Activated CD4-positive, alpha-beta T cell treated with anti-CD3 and anti-CD28 coated beads, Interleukin-2, amount 10 ng/mL, durations not matched to agents 24 days and 14 days (primary cell): ENCODE results near the gene ZNF831. TPM values are rescaled to one million over a fixed set of nuclear protein-coding genes. Genes with fewer than 3 reads are reported as not detected.
A peak's percentile ranks its signal among the peaks of the same experiment; 100 is the strongest.

Source experiments
- DNase-seq: peaks from one replicate; pipeline ENCODE4 v3.0.0; 2022
- H3K27ac Mint-ChIP-seq: one replicate; pipeline ENCODE4 v1.8.0; 2022; ENCODE audit warnings: mild to moderate bottlenecking, mixed read lengths
- H3K27me3 Mint-ChIP-seq: one replicate; pipeline ENCODE4 v1.8.0; 2022; ENCODE audit warnings: mixed read lengths
- H3K36me3 Mint-ChIP-seq: one replicate; pipeline ENCODE4 v1.8.0; 2022; ENCODE audit warnings: low read depth, mild to moderate bottlenecking, mixed read lengths
- H3K4me1 Mint-ChIP-seq: one replicate; pipeline ENCODE4 v1.8.0; 2021; ENCODE audit warnings: mixed read lengths
- H3K4me3 Mint-ChIP-seq: one replicate; pipeline ENCODE4 v1.8.0; 2022; ENCODE audit warnings: mild to moderate bottlenecking, moderate library complexity, mixed read lengths
- H3K9me3 Mint-ChIP-seq: one replicate; pipeline ENCODE4 v1.8.0; 2021; ENCODE audit warnings: mixed read lengths
- intact Hi-C: fragments of 100-400 bp; cut with micrococcal nuclease; formaldehyde crosslinking; loops from one replicate; pipeline ENCODE4 v1.15.1; 2023
- total RNA-seq: library from RNA; stranded (reverse); gene quantifications from 2 replicates; pipeline ENCODE4 v1.2.3, GENCODE V29; 2022

ZNF831 gene
- total RNA-seq, 1 donor from 2014 or later, result 3.1 TPM

GRCh38 chr20:59154317-59155013, 9.2 kb upstream of the ZNF831 start:
- no peak for DNase-seq
- Mint-ChIP-seq H3K27me3 (no peaks in the 10 kb centered on the region), H3K4me3 (no peak overlapping the region), H3K27ac (no peak overlapping the region), H3K36me3 (peaks cover 2% of the 10 kb centered on the region), H3K4me1 (peaks cover 56% of the 10 kb centered on the region), H3K9me3 (no peaks in the 10 kb centered on the region)
- intact Hi-C loops, result loop anchor here (5.0 kb wide), 1 partner anchor 122 kb away; the partner anchor contains the start of gene ATP5F1E

- H3K9me3 Mint-ChIP-seq, result no peaks in the 10 kb centered on the region
- peak overlapping the region; percentile 77 for H3K27ac Mint-ChIP-seq
- intact Hi-C loops, result no loop called here
- peaks cover 60% of the 10 kb centered on the region for H3K4me1 Mint-ChIP-seq
- no peak for DNase-seq
- no peak overlapping the region for H3K4me3 Mint-ChIP-seq
- no peaks in the 10 kb centered on the region for H3K36me3 Mint-ChIP-seq
- H3K27me3 Mint-ChIP-seq, result no peaks in the 10 kb centered on the region
These were observed 6.6 kb upstream of the ZNF831 start for GRCh38 chr20:59157064-59157463.

GRCh38 chr20:59157531-59157930, 6.1 kb upstream of the ZNF831 start:
- H3K4me3 Mint-ChIP-seq, result no peak overlapping the region
- no peaks in the 10 kb centered on the region for H3K27me3 Mint-ChIP-seq
- peak overlapping the region; percentile 77 for H3K27ac Mint-ChIP-seq
- DNase-seq, result no peak
- H3K9me3 Mint-ChIP-seq, result no peaks in the 10 kb centered on the region
- peaks cover 60% of the 10 kb centered on the region for H3K4me1 Mint-ChIP-seq
- no peaks in the 10 kb centered on the region for H3K36me3 Mint-ChIP-seq
- intact Hi-C loops, result no loop called here

GRCh38 chr20:59157961-59158541, 5.6 kb upstream of the ZNF831 start:
- DNase-seq, result no peak
- Mint-ChIP-seq H3K27me3 (no peaks in the 10 kb centered on the region), H3K4me1 (peaks cover 60% of the 10 kb centered on the region), H3K27ac (peak overlapping the region; percentile 43), H3K36me3 (no peaks in the 10 kb centered on the region), H3K9me3 (no peaks in the 10 kb centered on the region), H3K4me3 (no peak overlapping the region)
- intact Hi-C loops, result no loop called here

GRCh38 chr20:59158673-59159072, 4.9 kb upstream of the ZNF831 start:
- Mint-ChIP-seq H3K36me3 (no peaks in the 10 kb centered on the region), H3K27ac (no peak overlapping the region), H3K4me1 (peaks cover 66% of the 10 kb centered on the region), H3K27me3 (no peaks in the 10 kb centered on the region), H3K4me3 (no peak overlapping the region), H3K9me3 (no peaks in the 10 kb centered on the region)
- DNase-seq, result no peak
- intact Hi-C loops, result no loop called here

GRCh38 chr20:59159091-59159490, 4.5 kb upstream of the ZNF831 start:
- Mint-ChIP-seq H3K27me3 (no peaks in the 10 kb centered on the region), H3K4me3 (peak overlapping the region; percentile 83), H3K4me1 (peaks cover 69% of the 10 kb centered on the region), H3K27ac (peak overlapping the region; percentile 97), H3K9me3 (no peaks in the 10 kb centered on the region), H3K36me3 (no peaks in the 10 kb centered on the region)
- DNase-seq, result no peak
- intact Hi-C loops, result no loop called here

GRCh38 chr20:59159493-59160376, 3.9 kb upstream of the ZNF831 start:
- Mint-ChIP-seq H3K4me3 (peak overlapping the region; percentile 83), H3K36me3 (no peaks in the 10 kb centered on the region), H3K27me3 (no peaks in the 10 kb centered on the region), H3K4me1 (peaks cover 68% of the 10 kb centered on the region), H3K27ac (peak overlapping the region; percentile 97), H3K9me3 (no peaks in the 10 kb centered on the region)
- intact Hi-C loops, result loop anchor here (5.0 to 10.0 kb wide), 4 partner anchors 48 to 775 kb away; partner anchors contain the start of gene SYCP2
- peak; percentile 86 for DNase-seq

GRCh38 chr20:59160389-59161115, 3.1 kb upstream of the ZNF831 start:
- intact Hi-C loops, result loop anchor here (5.0 to 10.0 kb wide), 4 partner anchors 47 to 774 kb away; partner anchors contain the start of gene SYCP2
- Mint-ChIP-seq H3K36me3 (no peaks in the 10 kb centered on the region), H3K4me1 (peaks cover 70% of the 10 kb centered on the region), H3K27ac (peak overlapping the region; percentile 97), H3K27me3 (no peaks in the 10 kb centered on the region), H3K4me3 (peak overlapping the region; percentile 83), H3K9me3 (no peaks in the 10 kb centered on the region)
- peak; percentile 68 for DNase-seq

GRCh38 chr20:59161721-59162120, 1.9 kb upstream of the ZNF831 start:
- Mint-ChIP-seq H3K4me1 (peaks cover 80% of the 10 kb centered on the region), H3K27me3 (no peaks in the 10 kb centered on the region), H3K36me3 (no peaks in the 10 kb centered on the region), H3K27ac (peak overlapping the region; percentile 97), H3K4me3 (peak overlapping the region; percentile 38), H3K9me3 (no peaks in the 10 kb centered on the region)
- intact Hi-C loops, result loop anchor here (2.0 to 10.0 kb wide), 5 partner anchors 15 to 773 kb away; partner anchors contain the start of gene SYCP2
- peak; percentile 73 for DNase-seq

- intact Hi-C loops, result loop anchor here (2.0 to 10.0 kb wide), 7 partner anchors 18 to 770 kb away; partner anchors contain the start of genes STX16 and SYCP2
- H3K9me3 Mint-ChIP-seq, result peaks cover 8% of the 10 kb centered on the region
- peak; percentile 80 for DNase-seq
- H3K4me1 Mint-ChIP-seq, result peaks cover 77% of the 10 kb centered on the region
- H3K27ac Mint-ChIP-seq, result peak overlapping the region; percentile 88
- no peaks in the 10 kb centered on the region for H3K27me3 Mint-ChIP-seq
- peak overlapping the region; percentile 87 for H3K4me3 Mint-ChIP-seq
- peaks cover 10% of the 10 kb centered on the region for H3K36me3 Mint-ChIP-seq
These were observed 1.2 kb downstream of the ZNF831 start for GRCh38 chr20:59164686-59165391.

GRCh38 chr20:59165396-59165795, 1.8 kb downstream of the ZNF831 start:
- peaks cover 14% of the 10 kb centered on the region for H3K36me3 Mint-ChIP-seq
- H3K4me1 Mint-ChIP-seq, result peaks cover 73% of the 10 kb centered on the region
- H3K27me3 Mint-ChIP-seq, result no peaks in the 10 kb centered on the region
- peak; percentile 74 for DNase-seq
- H3K4me3 Mint-ChIP-seq, result peak overlapping the region; percentile 87
- H3K9me3 Mint-ChIP-seq, result peaks cover 13% of the 10 kb centered on the region
- peak overlapping the region; percentile 88 for H3K27ac Mint-ChIP-seq
- intact Hi-C loops, result loop anchor here (2.0 to 10.0 kb wide), 4 partner anchors 19 to 769 kb away; partner anchors contain the start of genes STX16 and SYCP2

GRCh38 chr20:59165891-59166709, 2.5 kb downstream of the ZNF831 start:
- Mint-ChIP-seq H3K4me1 (peaks cover 73% of the 10 kb centered on the region), H3K27me3 (no peaks in the 10 kb centered on the region), H3K4me3 (peak overlapping the region; percentile 87), H3K36me3 (peaks cover 15% of the 10 kb centered on the region), H3K9me3 (peaks cover 15% of the 10 kb centered on the region), H3K27ac (peak overlapping the region; percentile 88)
- DNase-seq, result peak; percentile 75
- intact Hi-C loops, result loop anchor here (1.0 to 10.0 kb wide), 7 partner anchors 11 to 769 kb away; partner anchors contain the start of genes STX16 and SYCP2
